Left colon (tissue), 2 donors: ENCODE results near the gene FBXO8. TPM values are rescaled to one million over a fixed set of nuclear protein-coding genes. Genes with fewer than 3 reads are reported as not detected.
A peak's percentile ranks its signal among the peaks of the same experiment; 100 is the strongest.
"Not testable (repeated sequence)": the region's sequence is repeated elsewhere in the genome, so short reads cannot be mapped to it uniquely, and the experiment has no call there.

ENCODE experiments used
- ATAC-seq: fragments of 200-7000 bp; cut with Tn5 transposase; one replicate; pipeline ENCODE4 v1.9.1; 2020; ENCODE audit warnings: mild to moderate bottlenecking, moderate library complexity
- DNase-seq, 2 donors: peaks; one replicate each; pipeline ENCODE4 v3.0.0-alpha.2; 2020
- intact Hi-C, 2 donors: fragments of 100-400 bp; cut with DNase I in 1 of 2; cut with micrococcal nuclease in 1 of 2; formaldehyde crosslinking; loops; one replicate each; pipeline versions ENCODE4 v1.11.2 to v1.14.0; 2022; cut with DNase I, micrococcal nuclease
- total RNA-seq, 2 donors: library from RNA; stranded (reverse); fragmentation: NEBNext Ultra II Directional; extraction: Animal tissue kit (Norgen Biotek cat#: 25700); gene quantifications; one replicate each; pipeline ENCODE4 v1.2.1, GENCODE V29; 2021
- donor health status: DM: no; HTN: no; CAD: no.
- donor health status: DM: yes; HTN: yes; CAD: no.

FBXO8 gene
- total RNA-seq, 2 donors from 2014 or later = 26.2 to 33.1 TPM

- intact Hi-C loops, ATAC-seq, DNase-seq: not testable (repeated sequence)
These were observed 11.2 kb upstream of the FBXO8 start for GRCh38 chr4:174294641-174295040.

- no peak for DNase-seq
- intact Hi-C loops = no loop called here
- no peak for ATAC-seq
These were observed 9.0 kb upstream of the FBXO8 start for GRCh38 chr4:174292473-174292872.

- ATAC-seq (no peak), DNase-seq (no peak)
- intact Hi-C loops = no loop called here
These were observed 3.4 kb upstream of the FBXO8 start for GRCh38 chr4:174286870-174287269.

GRCh38 chr4:174284487-174284886 lies 1.0 kb upstream of the FBXO8 start:
- ATAC-seq = no peak
- intact Hi-C loops = no loop called here
- DNase-seq = peak in 1 of 2 donors; percentile 16

- DNase-seq (peak; percentile 77 to 88), ATAC-seq (peak; percentile 95)
- intact Hi-C loops = no loop called here
These were observed 496 bp downstream of the FBXO8 start for GRCh38 chr4:174282836-174283506.

- intact Hi-C loops = no loop called here
- no peak for ATAC-seq
- no peak for DNase-seq
These were observed 1.6 kb downstream of the FBXO8 start for GRCh38 chr4:174281901-174282300.

GRCh38 chr4:174281182-174281737 lies 2.2 kb downstream of the FBXO8 start:
- DNase-seq (no peak), ATAC-seq (no peak)
- intact Hi-C loops = no loop called here

- no peak for ATAC-seq
- DNase-seq = no peak
- intact Hi-C loops = no loop called here
These were observed 3.9 kb downstream of the FBXO8 start for GRCh38 chr4:174279433-174280155.

- intact Hi-C loops = no loop called here
- no peak for ATAC-seq
These were observed 5.0 kb downstream of the FBXO8 start for GRCh38 chr4:174278467-174278866.

GRCh38 chr4:174277433-174277832 lies 6.0 kb downstream of the FBXO8 start:
- ATAC-seq (no peak), DNase-seq (no peak)
- intact Hi-C loops = no loop called here

More at GRCh38 chr4:174278467-174278866, 5.0 kb downstream of the FBXO8 start:
- DNase-seq = no peak

GRCh38 chr4:174275101-174275500 lies 8.4 kb downstream of the FBXO8 start:
- ATAC-seq = no peak
- intact Hi-C loops = no loop called here
- DNase-seq = no peak

- no peak for ATAC-seq
- DNase-seq = no peak
- intact Hi-C loops = no loop called here
These were observed 9.0 kb downstream of the FBXO8 start for GRCh38 chr4:174274436-174274835.

- DNase-seq (no peak), ATAC-seq (no peak)
- intact Hi-C loops = no loop called here
These were observed 9.5 kb downstream of the FBXO8 start for GRCh38 chr4:174273930-174274329.

- no peak for DNase-seq
- intact Hi-C loops = no loop called here
- ATAC-seq = no peak
These were observed 17.1 kb downstream of the FBXO8 start for GRCh38 chr4:174266416-174266815.

- DNase-seq (no peak), ATAC-seq (no peak)
- intact Hi-C loops = no loop called here
These were observed 17.6 kb downstream of the FBXO8 start for GRCh38 chr4:174265916-174266315.

- DNase-seq (no peak), ATAC-seq (no peak)
These were observed 20.1 kb downstream of the FBXO8 start for GRCh38 chr4:174263445-174263736.

GRCh38 chr4:174262624-174263444 lies 20.6 kb downstream of the FBXO8 start:
- intact Hi-C loops = no loop called here
- no peak for ATAC-seq

More at GRCh38 chr4:174263445-174263736, 20.1 kb downstream of the FBXO8 start:
- intact Hi-C loops = no loop called here

GRCh38 chr4:174261432-174261831 lies 22.0 kb downstream of the FBXO8 start:
- DNase-seq, intact Hi-C loops, ATAC-seq: not testable (repeated sequence)

More at GRCh38 chr4:174262624-174263444, 20.6 kb downstream of the FBXO8 start:
- DNase-seq = no peak

GRCh38 chr4:174260099-174260498 lies 23.4 kb downstream of the FBXO8 start:
- DNase-seq (no peak), ATAC-seq (no peak)
- intact Hi-C loops = no loop called here
